ENCODE results near the gene THOP1. TPM values are rescaled to one million over a fixed set of nuclear protein-coding genes. Genes with fewer than 3 reads are reported as not detected.

Gene THOP1
- total RNA-seq, 1 donor from 2014 or later: 28.5 TPM

GRCh38 chr19:2803486-2804155, 18.3 kb downstream of the THOP1 start:
- Histone ChIP-seq H3K27me3 (no peaks in the 10 kb centered on the region), H3K27ac (no peak overlapping the region), H3K36me3 (peaks cover 0 to 51% of the 10 kb centered on the region in 2 donors), H3K9me3 (no peaks in the 10 kb centered on the region), H3K4me1 (no peaks in the 10 kb centered on the region), H3K4me3 (no peak overlapping the region)
- TF ChIP-seq POLR2AphosphoS5 (IDR thresholded peaks at IDR 0.05; ENCODE audit: insufficient read depth in 1 of 2, low read depth in 1 of 2) (no peak), POLR2A (IDR thresholded peaks at IDR 0.05) (no peak)
- DNase-seq (ENCODE audit: extremely low spot score in 2 of 2): no peak
- intact Hi-C loops (cut with DNase I): no loop called here

- Histone ChIP-seq H3K36me3 (peaks cover 0 to 58% of the 10 kb centered on the region in 2 donors), H3K4me1 (no peaks in the 10 kb centered on the region), H3K27me3 (no peaks in the 10 kb centered on the region), H3K4me3 (no peak overlapping the region), H3K27ac (no peak overlapping the region), H3K9me3 (no peaks in the 10 kb centered on the region)
- no peak for DNase-seq (ENCODE audit: extremely low spot score in 2 of 2)
- TF ChIP-seq, protein P1, sequence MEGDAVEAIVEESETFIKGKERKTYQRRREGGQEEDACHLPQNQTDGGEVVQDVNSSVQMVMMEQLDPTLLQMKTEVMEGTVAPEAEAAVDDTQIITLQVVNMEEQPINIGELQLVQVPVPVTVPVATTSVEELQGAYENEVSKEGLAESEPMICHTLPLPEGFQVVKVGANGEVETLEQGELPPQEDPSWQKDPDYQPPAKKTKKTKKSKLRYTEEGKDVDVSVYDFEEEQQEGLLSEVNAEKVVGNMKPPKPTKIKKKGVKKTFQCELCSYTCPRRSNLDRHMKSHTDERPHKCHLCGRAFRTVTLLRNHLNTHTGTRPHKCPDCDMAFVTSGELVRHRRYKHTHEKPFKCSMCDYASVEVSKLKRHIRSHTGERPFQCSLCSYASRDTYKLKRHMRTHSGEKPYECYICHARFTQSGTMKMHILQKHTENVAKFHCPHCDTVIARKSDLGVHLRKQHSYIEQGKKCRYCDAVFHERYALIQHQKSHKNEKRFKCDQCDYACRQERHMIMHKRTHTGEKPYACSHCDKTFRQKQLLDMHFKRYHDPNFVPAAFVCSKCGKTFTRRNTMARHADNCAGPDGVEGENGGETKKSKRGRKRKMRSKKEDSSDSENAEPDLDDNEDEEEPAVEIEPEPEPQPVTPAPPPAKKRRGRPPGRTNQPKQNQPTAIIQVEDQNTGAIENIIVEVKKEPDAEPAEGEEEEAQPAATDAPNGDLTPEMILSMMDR (IDR thresholded peaks at IDR 0.05): no peak
- TF ChIP-seq POLR2A (IDR thresholded peaks at IDR 0.05) (no peak), POLR2AphosphoS5 (IDR thresholded peaks at IDR 0.05; ENCODE audit: insufficient read depth in 1 of 2, low read depth in 1 of 2) (no peak)
- intact Hi-C loops (cut with DNase I): no loop called here
Measured at GRCh38 chr19:2804156-2805004, 19.1 kb downstream of the THOP1 start.

- Histone ChIP-seq H3K9me3 (no peaks in the 10 kb centered on the region), H3K27ac (no peak overlapping the region), H3K4me1 (no peaks in the 10 kb centered on the region), H3K4me3 (no peak overlapping the region), H3K27me3 (no peaks in the 10 kb centered on the region), H3K36me3 (peaks cover 0 to 48% of the 10 kb centered on the region in 2 donors)
- TF ChIP-seq, protein P1 (IDR thresholded peaks at IDR 0.05): no peak
- TF ChIP-seq POLR2A (IDR thresholded peaks at IDR 0.05) (no peak), POLR2AphosphoS5 (IDR thresholded peaks at IDR 0.05; ENCODE audit: insufficient read depth in 1 of 2, low read depth in 1 of 2) (no peak)
- intact Hi-C loops (cut with DNase I): no loop called here
- no peak for DNase-seq (ENCODE audit: extremely low spot score in 2 of 2)
Measured at GRCh38 chr19:2805261-2805900, 20.1 kb downstream of the THOP1 start.

DNA sequence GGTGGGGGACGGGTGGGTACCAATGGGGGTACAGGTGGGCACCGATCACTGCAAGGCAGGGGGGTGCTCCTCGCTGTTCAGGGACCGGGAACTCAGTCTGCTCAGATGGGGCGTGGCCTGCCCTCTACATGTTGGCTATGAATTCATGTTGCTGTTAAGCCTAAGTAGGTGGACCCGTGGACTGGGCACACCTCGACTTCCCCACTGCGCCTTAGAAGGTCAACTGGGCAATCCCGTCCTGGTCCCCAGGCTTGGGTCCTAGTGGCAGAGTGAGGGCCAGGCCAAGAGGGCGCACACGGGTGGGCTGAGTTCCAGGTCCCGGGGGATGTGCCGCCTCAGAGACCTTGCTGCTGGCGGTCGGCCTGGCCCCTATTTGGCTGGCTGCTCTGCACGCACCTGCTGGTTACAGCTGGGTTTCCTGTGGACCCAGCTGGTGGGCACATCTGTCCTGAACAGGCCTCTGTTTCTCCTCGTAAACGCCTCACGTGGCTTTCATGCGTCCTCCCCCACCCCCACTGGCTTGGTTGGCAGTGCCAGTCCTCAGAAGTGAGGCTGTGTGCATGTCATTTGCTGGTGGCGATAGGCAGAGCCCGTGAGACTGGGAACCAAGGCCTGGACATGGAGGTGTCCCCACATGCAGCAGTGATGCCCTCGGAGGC, 20.8 kb downstream of the THOP1 start:
- H3K9me3 ChIP-seq: no peaks in the 10 kb centered on the region
- intact Hi-C loops (cut with DNase I): no loop called here
- no peaks in the 10 kb centered on the region for H3K4me1 ChIP-seq
- H3K4me3 ChIP-seq: no peak overlapping the region
- TF ChIP-seq, protein P1 (IDR thresholded peaks at IDR 0.05): no peak
- no peak for TF ChIP-seq POLR2A (IDR thresholded peaks at IDR 0.05)
- no peak for TF ChIP-seq POLR2AphosphoS5 (IDR thresholded peaks at IDR 0.05; ENCODE audit: insufficient read depth in 1 of 2, low read depth in 1 of 2)
- peaks cover 0 to 41% of the 10 kb centered on the region in 2 donors for H3K36me3 ChIP-seq
- H3K27me3 ChIP-seq: no peaks in the 10 kb centered on the region
- H3K27ac ChIP-seq: no peak overlapping the region
- no peak for DNase-seq (ENCODE audit: extremely low spot score in 2 of 2)

GRCh38 chr19:2806736-2807378, 21.6 kb downstream of the THOP1 start:
- H3K4me3 ChIP-seq: no peak overlapping the region
- H3K27ac ChIP-seq: no peak overlapping the region
- H3K36me3 ChIP-seq: peaks cover 0 to 38% of the 10 kb centered on the region in 2 donors
- no peaks in the 10 kb centered on the region for H3K9me3 ChIP-seq
- intact Hi-C loops (cut with DNase I): no loop called here
- H3K4me1 ChIP-seq: no peaks in the 10 kb centered on the region
- no peaks in the 10 kb centered on the region for H3K27me3 ChIP-seq
- no peak for DNase-seq (ENCODE audit: extremely low spot score in 2 of 2)
- TF ChIP-seq POLR2A (IDR thresholded peaks at IDR 0.05): no peak
- no peak for TF ChIP-seq POLR2AphosphoS5 (IDR thresholded peaks at IDR 0.05; ENCODE audit: insufficient read depth in 1 of 2, low read depth in 1 of 2)
- TF ChIP-seq, protein P1 (IDR thresholded peaks at IDR 0.05): no peak
